ENCODE measurements around the gene ASPA. TPM values are rescaled to one million over a fixed set of nuclear protein-coding genes. Genes with fewer than 3 reads are reported as not detected.
A peak's percentile ranks its signal among the peaks of the same experiment; 100 is the strongest.
"Not testable (repeated sequence)": the region's sequence is repeated elsewhere in the genome, so short reads cannot be mapped to it uniquely, and the experiment has no call there.

The ASPA gene
- total RNA-seq, 1 donor from 2014 or later, result 2.8 TPM

DNA sequence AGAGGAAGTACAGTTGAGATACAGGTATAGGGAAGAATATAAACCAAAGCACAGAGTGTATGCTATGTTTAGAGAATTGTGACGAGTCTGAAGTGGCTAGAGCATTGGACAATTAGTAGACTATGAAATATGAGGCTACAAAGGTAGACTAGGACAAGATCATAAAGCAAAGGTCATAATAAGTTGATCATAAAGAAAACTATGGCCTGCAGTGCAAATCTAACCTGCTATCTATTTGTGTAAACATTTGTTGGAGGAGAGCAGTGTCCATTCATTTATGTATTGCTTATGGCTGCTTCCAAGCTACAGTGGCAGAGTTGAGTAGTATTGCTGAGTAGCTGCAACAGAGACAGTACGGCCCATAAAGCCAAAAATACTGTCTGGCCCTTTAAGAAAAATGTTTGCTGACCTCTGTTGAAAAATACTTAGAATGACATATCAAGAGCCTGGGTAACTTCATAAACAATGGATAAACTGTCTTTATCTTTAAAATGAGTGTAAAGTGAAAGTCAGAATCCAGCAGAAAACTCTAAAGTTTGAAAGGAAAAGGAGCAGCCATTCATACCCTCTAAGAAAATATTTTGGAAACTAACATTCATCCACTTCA is 27.6 kb upstream of the ASPA start:
- H3K36me3 ChIP-seq, result no peaks in the 10 kb centered on the region
- no peak for DNase-seq
- H3K9me3 ChIP-seq (replicated peaks), result no peaks in the 10 kb centered on the region
- H3K4me1 ChIP-seq, result no peaks in the 10 kb centered on the region
- H3K27me3 ChIP-seq (ENCODE audit: low read depth), result no peaks in the 10 kb centered on the region
- no peak for TF ChIP-seq CTCF (IDR thresholded peaks at IDR 0.05; ENCODE audit: borderline replicate concordance)
- intact Hi-C loops (cut with micrococcal nuclease), result no loop called here
- H3K27ac ChIP-seq (replicated peaks), result no peak overlapping the region
- no peak overlapping the region for H3K4me3 ChIP-seq

GRCh38 chr17:3466355-3466754 is 9.4 kb upstream of the ASPA start:
- intact Hi-C loops (cut with micrococcal nuclease); H3K36me3 ChIP-seq; DNase-seq; H3K4me3 ChIP-seq; H3K9me3 ChIP-seq (replicated peaks); H3K4me1 ChIP-seq; H3K27me3 ChIP-seq (ENCODE audit: low read depth); H3K27ac ChIP-seq (replicated peaks): not testable (repeated sequence)

GRCh38 chr17:3469529-3469928 is 6.3 kb upstream of the ASPA start:
- DNase-seq, result no peak
- H3K4me1 ChIP-seq, result peaks cover 8% of the 10 kb centered on the region
- H3K4me3 ChIP-seq, result no peak overlapping the region
- TF ChIP-seq CTCF (IDR thresholded peaks at IDR 0.05; ENCODE audit: borderline replicate concordance), result no peak
- H3K27ac ChIP-seq (replicated peaks), result no peak overlapping the region
- no peaks in the 10 kb centered on the region for H3K36me3 ChIP-seq
- intact Hi-C loops (cut with micrococcal nuclease), result no loop called here
- no peaks in the 10 kb centered on the region for H3K9me3 ChIP-seq (replicated peaks)
- no peaks in the 10 kb centered on the region for H3K27me3 ChIP-seq (ENCODE audit: low read depth)

DNA sequence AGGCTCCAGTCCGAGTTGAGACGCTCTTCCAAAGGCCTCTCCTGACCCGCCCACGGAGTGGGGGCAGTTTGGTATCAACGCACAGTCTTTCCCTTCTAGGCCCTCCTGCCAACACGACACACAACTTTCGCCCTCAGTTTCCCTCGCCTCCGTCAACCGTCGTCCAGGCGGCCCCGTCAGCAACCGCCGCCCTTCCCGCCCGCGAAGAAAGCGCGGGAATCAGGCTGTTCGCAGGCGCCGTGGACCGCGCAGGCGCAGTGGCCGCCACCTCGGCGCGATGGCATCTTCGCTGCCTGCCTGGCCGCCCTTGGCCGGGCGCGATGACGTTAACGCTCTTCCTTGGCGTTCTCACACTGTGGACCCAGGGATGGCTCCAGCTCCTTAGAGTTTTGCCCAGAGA is 4.2 kb upstream of the ASPA start, which contains the start of gene SPATA22:
SPATA22 (minus strand) TSS at position 221 of the 400 bp plus-strand sequence. CDS start 2,494 bp downstream, outside the sequence.
- H3K27me3 ChIP-seq (ENCODE audit: low read depth), result no peaks in the 10 kb centered on the region
- intact Hi-C loops (cut with micrococcal nuclease), result no loop called here
- DNase-seq, result no peak
- H3K36me3 ChIP-seq, result no peaks in the 10 kb centered on the region
- TF ChIP-seq CTCF (IDR thresholded peaks at IDR 0.05; ENCODE audit: borderline replicate concordance), result no peak
- no peak within 1 kb of the TSS for H3K4me3 ChIP-seq
- no peaks in the 10 kb centered on the region for H3K9me3 ChIP-seq (replicated peaks)
- H3K27ac ChIP-seq (replicated peaks), result no peak within 1 kb of the TSS
- H3K4me1 ChIP-seq, result peaks cover 21% of the 10 kb centered on the region

- DNase-seq, result no peak
- no peak for TF ChIP-seq CTCF (IDR thresholded peaks at IDR 0.05; ENCODE audit: borderline replicate concordance)
- intact Hi-C loops (cut with micrococcal nuclease), result no loop called here
- no peaks in the 10 kb centered on the region for H3K9me3 ChIP-seq (replicated peaks)
- no peaks in the 10 kb centered on the region for H3K36me3 ChIP-seq
- H3K4me3 ChIP-seq, result no peak overlapping the region
- no peak overlapping the region for H3K27ac ChIP-seq (replicated peaks)
- H3K4me1 ChIP-seq, result peaks cover 21% of the 10 kb centered on the region
- no peaks in the 10 kb centered on the region for H3K27me3 ChIP-seq (ENCODE audit: low read depth)
These were observed 3.7 kb upstream of the ASPA start for GRCh38 chr17:3472137-3472536.

DNA sequence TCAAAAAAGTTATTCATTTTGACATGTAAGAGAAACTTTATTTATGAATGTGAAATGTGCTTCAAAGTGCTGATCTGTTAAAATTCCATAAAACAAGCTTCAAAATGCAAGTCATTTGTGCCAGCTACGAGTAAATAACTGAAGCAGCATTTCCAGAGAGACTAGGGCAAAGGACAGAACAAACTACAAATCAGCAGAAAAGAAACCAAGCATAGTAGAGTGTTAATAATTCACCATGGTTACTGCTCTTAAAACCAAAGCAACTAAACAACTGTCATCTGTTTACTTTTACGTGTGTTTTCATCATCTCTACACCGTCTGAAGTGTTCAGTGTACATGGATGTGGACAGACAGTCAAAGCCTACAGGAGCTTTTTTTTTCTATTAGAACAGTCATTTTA is 1.6 kb upstream of the ASPA start:
- no peak for DNase-seq
- Histone ChIP-seq H3K9me3 (replicated peaks) (no peaks in the 10 kb centered on the region), H3K4me3 (no peak overlapping the region), H3K36me3 (no peaks in the 10 kb centered on the region), H3K27ac (replicated peaks) (peak overlapping the region; percentile 1), H3K27me3 (ENCODE audit: low read depth) (no peaks in the 10 kb centered on the region), H3K4me1 (peaks cover 21% of the 10 kb centered on the region)
- intact Hi-C loops (cut with micrococcal nuclease), result no loop called here
- TF ChIP-seq CTCF (IDR thresholded peaks at IDR 0.05; ENCODE audit: borderline replicate concordance), result no peak

All from left ventricle myocardium inferior (tissue), 1 donor.